Lung (tissue), 12 donors: ENCODE results near the gene MAPKAPK2. TPM values are rescaled to one million over a fixed set of nuclear protein-coding genes. Genes with fewer than 3 reads are reported as not detected.

Experiments
- ATAC-seq: fragments of 200-7000 bp; cut with Tn5 transposase; one replicate; pipeline ENCODE4 v1.9.1; 2020; ENCODE audit warnings: moderate number of reproducible peaks; ENCODE audit not compliant: insufficient read depth, low FRiP score
- DNase-seq, 3 donors: peaks; one replicate each; pipeline ENCODE4 v3.0.0-alpha.2; 2013 to 2017
- H3K27ac ChIP-seq, 2 donors: one replicate each; pipeline ENCODE4 v1.5.1; 2013; ENCODE audit warnings: mild to moderate bottlenecking in 2 of 2, moderate library complexity in 2 of 2, control low read depth in 1 of 2, inconsistent platforms in 1 of 2, low read depth in 1 of 2, low read length in 1 of 2
- H3K27me3 ChIP-seq, 3 donors: one replicate each; pipeline ENCODE4 v1.5.1; 2013; ENCODE audit warnings: low read length in 2 of 3; ENCODE audit not compliant: control insufficient read depth in 3 of 3, insufficient read depth in 3 of 3
- H3K36me3 ChIP-seq, 4 donors: one replicate each; pipeline ENCODE4 v1.5.1; 2013; ENCODE audit warnings: low read length in 4 of 4, mild to moderate bottlenecking in 1 of 4, moderate library complexity in 1 of 4; ENCODE audit not compliant: control insufficient read depth in 4 of 4, insufficient read depth in 4 of 4
- H3K4me1 ChIP-seq, 5 donors: one replicate each; pipeline ENCODE4 v1.5.1; 2013; ENCODE audit warnings: low read length in 5 of 5, mild to moderate bottlenecking in 2 of 5, moderate library complexity in 1 of 5; ENCODE audit not compliant: control insufficient read depth in 5 of 5, insufficient read depth in 5 of 5
- H3K4me3 ChIP-seq: one replicate; pipeline ENCODE4 v1.5.1; 2013; ENCODE audit warnings: mild to moderate bottlenecking, control low read depth, moderate library complexity
- H3K9ac ChIP-seq, 2 donors: one replicate each; pipeline ENCODE4 v1.5.1; 2013; ENCODE audit warnings: low read length in 2 of 2, control low read depth in 1 of 2; ENCODE audit not compliant: insufficient read depth in 1 of 2
- H3K9me3 ChIP-seq, 4 donors: one replicate each; pipeline ENCODE4 v1.5.1; 2013; ENCODE audit warnings: low read length in 3 of 4, mild to moderate bottlenecking in 1 of 4, moderate library complexity in 1 of 4; ENCODE audit not compliant: control insufficient read depth in 4 of 4, insufficient read depth in 3 of 4
- CTCF ChIP-seq: IDR thresholded peaks from 2 replicates; pipeline ENCODE4 v1.5.1; 2012; ENCODE audit warnings: mild to moderate bottlenecking; ENCODE audit errors: control extremely low read depth, extremely low read depth
- WGBS, 2 donors: extraction: QIAGEN DNeasy Blood & Tissue Kit; methylation state at CpG; one replicate each; pipeline ENCODE4 v1.1.7; 2013; 5-methylcytosine and 5-hydroxymethylcytosine counted together
- polyA plus RNA-seq, 2 donors: library from polyadenylated mRNA; stranded (reverse); fragments of 200-250 nt; gene quantifications; one replicate each; pipeline ENCODE4 v1.2.1, GENCODE V29; 2013
- total RNA-seq, 2 donors: library from RNA; depleted of rRNA in 1 of 2; stranded (reverse); fragments of >200 nt in 1 of 2; gene quantifications; one replicate each; pipeline ENCODE4 v1.2.1, GENCODE V29; 2014 to 2021
- donor health status: control.
- donor health status: control.
- donor health status: Bipolar disorder and iron deficiency.
- donor health status: healthy.
- donor health status: DM: yes; HTN: yes; CAD: no.

Gene MAPKAPK2
- total and polyA plus RNA-seq, 4 donors, result 35.8 to 116 (median 75.1) TPM

GRCh38 chr1:206766251-206766856, 81.6 kb downstream of the MAPKAPK2 start:
- H3K9ac ChIP-seq, result no peak overlapping the region
- H3K9me3 ChIP-seq, result peaks cover 0 to 2% (median under 1%) of the 10 kb centered on the region in 4 donors
- WGBS, 2 donors, result 16% methylated on average over 8 of the region's 8 CpGs
- H3K4me1 ChIP-seq, result peaks cover 0 to 5% (median 0%) of the 10 kb centered on the region in 5 donors
- no peak overlapping the region for H3K4me3 ChIP-seq
- no peak for TF ChIP-seq CTCF
- H3K27ac ChIP-seq, result no peak overlapping the region
- no peaks in the 10 kb centered on the region for H3K36me3 ChIP-seq
- ATAC-seq (peak; percentile 78), DNase-seq (peak; percentile 19 to 53 (median 22))
- no peaks in the 10 kb centered on the region for H3K27me3 ChIP-seq

DNA sequence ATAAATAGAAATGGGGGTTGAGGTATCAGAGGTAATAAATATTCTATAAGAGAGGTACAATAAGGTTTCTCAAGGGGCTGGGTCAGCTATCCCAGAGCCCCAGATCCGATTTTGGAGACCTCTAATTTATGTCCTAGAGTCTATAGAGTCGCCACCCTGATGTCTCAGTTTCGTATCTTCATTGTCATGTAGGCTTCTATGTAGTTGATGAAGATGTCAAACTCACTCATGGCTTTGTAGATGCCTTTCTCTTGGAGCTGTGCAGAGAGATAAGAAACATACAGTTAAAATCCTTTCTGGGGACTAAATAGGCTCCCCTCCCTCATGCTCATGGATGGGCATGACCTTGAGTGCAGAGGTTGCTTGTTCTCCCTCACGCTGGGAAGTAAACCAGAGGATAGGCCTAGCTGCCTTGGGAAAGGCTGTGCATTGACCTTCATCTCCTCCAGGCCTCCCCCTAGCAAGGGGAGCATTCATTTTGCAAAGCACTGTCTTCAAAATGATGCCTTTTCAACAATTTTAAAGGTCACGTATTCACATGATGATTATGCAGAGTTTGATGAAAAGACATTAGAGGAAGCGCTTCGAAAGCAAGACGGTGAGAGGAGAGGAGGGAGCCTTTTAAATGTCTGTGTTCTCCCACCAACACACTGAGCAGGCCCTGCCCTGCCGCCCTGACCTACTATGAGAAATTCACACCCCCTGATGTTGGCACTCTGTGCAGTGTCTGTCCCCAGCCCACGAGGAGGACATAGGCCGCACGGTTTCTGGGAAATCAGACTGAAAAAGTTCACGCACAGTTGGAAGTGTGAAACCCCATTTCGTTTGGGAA, 84.0 kb downstream of the MAPKAPK2 start:
- H3K27me3 ChIP-seq, result no peaks in the 10 kb centered on the region
- H3K9ac ChIP-seq, result no peak overlapping the region
- DNase-seq (no peak), ATAC-seq (no peak)
- H3K4me1 ChIP-seq, result peaks cover 0 to 5% (median 0%) of the 10 kb centered on the region in 5 donors
- no peak for TF ChIP-seq CTCF
- no peaks in the 10 kb centered on the region for H3K36me3 ChIP-seq
- H3K27ac ChIP-seq, result no peak overlapping the region
- H3K9me3 ChIP-seq, result peaks cover 0 to under 1% (median 0%) of the 10 kb centered on the region in 4 donors
- no peak overlapping the region for H3K4me3 ChIP-seq
- 83 to 86% methylated on average over 14 of the region's 14 CpGs for WGBS, 2 donors

GRCh38 chr1:206769304-206769731, 84.6 kb downstream of the MAPKAPK2 start:
- no peak overlapping the region for H3K9ac ChIP-seq
- DNase-seq (peak in 1 of 3 donors; percentile 27), ATAC-seq (no peak)
- H3K27me3 ChIP-seq, result no peaks in the 10 kb centered on the region
- no peaks in the 10 kb centered on the region for H3K36me3 ChIP-seq
- H3K4me3 ChIP-seq, result no peak overlapping the region
- 74 to 81% methylated on average over 7 of the region's 7 CpGs for WGBS, 2 donors
- TF ChIP-seq CTCF, result no peak
- no peaks in the 10 kb centered on the region for H3K9me3 ChIP-seq
- H3K4me1 ChIP-seq, result peaks cover 0 to 5% (median 0%) of the 10 kb centered on the region in 5 donors
- no peak overlapping the region for H3K27ac ChIP-seq
